CD4-positive, alpha-beta T cell treated with Interleukin-21 for 1 hour (primary cell): ENCODE results near the gene POLR2E.
"Not testable (repeated sequence)": the region's sequence is repeated elsewhere in the genome, so short reads cannot be mapped to it uniquely, and the experiment has no call there.

Experiments
- DNase-seq: peaks from one replicate; pipeline ENCODE4 v3.0.0-alpha.2; 2020

POLR2E gene

DNA sequence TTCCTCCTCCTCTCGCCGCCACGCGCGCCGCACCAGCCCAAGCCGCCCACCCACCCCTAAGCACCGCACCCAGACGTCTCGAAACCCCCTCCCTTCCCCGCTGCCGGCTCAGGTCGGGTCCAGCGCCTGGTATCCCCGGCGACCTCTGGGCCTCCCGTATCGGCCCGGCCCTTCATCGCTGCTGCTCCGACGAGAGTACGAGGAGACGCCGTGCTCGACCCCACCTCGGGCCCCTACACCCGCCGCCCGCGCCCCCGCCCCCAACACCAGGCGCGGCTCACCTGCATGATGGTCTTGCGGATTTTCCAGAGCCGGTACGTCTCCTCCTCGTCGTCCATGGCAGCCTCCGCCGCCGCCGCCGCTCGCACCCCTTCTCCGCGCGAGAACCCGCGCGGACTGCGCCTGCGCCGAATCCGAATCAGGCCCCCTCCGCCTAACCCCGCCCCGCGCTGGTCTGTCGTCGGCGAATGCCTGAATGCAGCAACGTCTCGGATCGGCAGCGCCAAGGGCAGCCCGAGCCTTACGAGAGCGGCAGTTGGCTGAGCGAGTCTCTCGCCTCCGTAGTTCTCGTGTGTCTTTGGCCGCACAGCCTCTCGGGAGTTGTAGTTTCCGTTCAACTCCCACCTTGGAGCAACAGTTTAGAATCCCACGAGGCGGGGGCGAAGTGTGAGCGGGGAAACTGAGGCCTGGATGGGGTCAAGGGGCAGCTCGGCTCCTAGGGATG, at the start of gene POLR2E:
POLR2E (minus strand) TSS at position 398 of the 724 bp plus-strand sequence; CDS start at position 338, 60 bp downstream.
- peak; percentile 98 for DNase-seq

DNA sequence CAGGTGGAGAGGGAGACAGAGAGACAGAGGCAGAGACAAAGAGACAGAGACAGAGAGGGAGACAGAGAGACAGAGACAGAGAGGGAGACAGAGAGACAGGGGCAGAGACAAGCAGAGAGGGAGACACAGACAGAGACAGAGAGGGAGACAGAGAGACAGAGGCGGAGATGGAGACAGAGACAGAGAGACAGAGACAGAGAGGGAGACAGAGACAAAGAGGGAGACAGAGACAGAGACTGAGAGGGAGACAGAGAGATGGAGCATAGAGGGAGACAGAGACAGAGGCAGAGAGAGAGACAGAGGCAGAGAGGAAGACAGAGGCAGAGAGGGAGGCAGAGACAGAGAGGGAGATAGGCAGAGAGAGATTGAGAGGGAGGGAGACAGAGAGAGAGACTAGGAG, 49.6 kb upstream of the POLR2E start:
- DNase-seq = no peak

DNA sequence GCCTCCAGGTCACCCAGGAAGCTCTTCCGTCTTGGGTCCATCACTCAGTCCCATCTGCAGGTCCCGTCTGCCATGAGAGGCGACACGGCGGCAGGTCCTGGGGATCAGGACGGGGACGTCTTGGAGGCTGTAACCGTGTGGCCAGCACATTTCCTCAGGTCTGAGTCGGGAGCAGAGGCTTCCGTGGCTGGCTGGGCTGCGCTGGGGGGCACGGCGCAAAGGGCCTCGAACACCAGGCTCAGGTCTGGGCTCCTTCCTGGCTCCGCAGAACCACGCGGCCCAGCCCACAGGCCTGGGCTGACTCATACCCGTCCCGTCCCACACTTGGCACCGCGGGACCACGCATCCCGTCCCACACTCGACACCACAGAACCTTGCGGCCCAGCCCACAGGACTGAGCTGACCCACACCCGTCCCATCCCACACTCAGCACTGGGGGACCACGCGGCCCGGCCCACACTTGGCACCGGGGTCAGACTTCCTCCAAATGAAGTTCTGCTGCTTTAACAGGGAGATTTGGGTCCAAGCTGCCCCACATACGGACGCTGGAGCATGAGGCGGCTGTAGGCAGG, 48.7 kb upstream of the POLR2E start:
- no peak for DNase-seq

DNA sequence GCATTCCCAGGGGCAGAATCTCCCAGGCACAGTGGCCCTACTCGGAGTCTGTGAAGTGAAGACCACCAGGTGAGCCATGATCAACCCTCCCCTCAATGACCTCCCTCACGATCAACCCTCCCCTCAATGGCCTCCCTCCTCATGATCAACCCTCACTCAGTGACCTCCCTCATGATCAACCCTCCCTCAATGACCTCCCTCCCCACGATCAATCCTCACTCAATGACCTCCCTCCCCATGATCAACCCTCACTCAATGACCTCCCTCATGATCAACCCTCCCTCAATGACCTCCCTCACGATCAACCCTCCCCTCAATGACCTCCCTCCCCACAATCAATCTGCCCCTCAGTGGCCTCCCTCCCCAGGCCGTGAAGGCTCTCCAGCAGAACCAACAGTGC, 46.8 kb upstream of the POLR2E start:
- no peak for DNase-seq

DNA sequence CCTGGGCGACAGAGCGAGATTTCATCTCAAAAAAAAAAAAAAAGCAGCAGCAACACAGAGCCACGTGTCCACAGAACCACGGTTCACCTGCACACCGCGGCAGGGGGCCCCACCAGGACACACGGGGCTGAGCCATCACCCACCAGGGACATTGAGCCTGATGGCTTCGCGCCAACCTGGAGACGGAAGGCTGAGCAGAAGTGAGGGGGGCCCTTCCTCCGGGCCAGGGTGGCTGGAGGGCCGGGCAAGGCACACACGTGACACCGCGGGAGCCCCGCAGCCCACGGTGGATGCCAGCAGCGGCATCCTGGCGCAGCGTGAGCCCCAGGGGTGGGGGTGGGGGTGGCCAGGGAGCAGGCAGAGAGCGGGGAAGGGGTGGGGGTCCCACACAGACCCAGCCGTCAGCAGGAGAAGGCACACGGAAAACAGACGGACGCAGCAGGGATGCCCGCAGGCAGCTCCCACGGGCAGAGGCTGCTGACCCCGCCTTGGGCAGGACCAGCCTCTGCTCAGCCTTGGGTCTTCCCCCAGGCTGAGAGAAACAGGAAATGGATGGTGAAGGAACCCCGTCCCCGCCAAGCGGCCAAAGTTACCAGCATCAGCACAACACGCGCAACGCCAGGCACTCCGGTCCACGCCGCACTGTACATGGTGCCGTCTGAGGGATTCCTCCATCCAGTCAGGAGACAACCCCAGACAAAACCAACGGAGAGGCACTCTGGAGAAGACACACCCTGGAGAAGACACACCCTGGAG, 45.3 kb upstream of the POLR2E start:
- DNase-seq = no peak

DNA sequence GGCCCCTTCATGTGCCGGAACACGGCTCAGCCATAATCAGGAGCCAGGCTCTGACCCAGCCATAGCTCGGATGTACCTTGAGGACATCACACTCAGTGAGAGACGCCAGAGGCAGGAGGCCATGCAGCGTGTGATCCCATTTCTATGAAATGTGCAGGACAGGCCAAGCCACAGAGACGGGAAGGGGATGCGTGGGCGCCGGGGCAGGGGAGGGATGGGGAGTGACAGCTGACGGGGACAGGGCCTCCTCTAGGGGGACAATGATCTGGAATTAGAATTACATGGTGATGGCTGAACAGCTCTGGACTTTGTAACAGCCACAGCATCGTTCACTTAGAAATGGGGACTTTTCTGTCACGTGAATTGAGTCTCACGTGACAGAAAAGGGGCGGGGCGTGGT, 44.0 kb upstream of the POLR2E start:
- no peak for DNase-seq

DNA sequence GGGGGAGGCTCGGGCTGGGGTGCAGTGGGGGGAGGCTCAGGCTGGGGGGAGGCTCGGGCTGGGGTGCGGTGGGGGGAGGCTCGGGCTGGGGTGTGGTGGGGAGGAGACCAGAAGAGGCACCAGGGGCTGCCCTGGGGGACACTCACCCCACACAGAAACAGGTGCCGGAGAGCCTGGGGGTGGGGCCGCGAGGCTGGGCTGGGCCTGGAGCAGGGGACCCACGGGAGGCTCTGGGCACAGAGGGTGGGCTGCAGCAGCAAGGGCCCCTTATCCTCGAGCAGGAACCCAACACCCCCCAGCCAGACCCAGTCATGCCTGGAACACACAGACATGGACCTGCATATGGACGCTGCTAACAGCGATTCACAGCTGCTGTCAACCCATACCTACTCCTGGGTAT, 42.9 kb upstream of the POLR2E start:
- DNase-seq = no peak

DNA sequence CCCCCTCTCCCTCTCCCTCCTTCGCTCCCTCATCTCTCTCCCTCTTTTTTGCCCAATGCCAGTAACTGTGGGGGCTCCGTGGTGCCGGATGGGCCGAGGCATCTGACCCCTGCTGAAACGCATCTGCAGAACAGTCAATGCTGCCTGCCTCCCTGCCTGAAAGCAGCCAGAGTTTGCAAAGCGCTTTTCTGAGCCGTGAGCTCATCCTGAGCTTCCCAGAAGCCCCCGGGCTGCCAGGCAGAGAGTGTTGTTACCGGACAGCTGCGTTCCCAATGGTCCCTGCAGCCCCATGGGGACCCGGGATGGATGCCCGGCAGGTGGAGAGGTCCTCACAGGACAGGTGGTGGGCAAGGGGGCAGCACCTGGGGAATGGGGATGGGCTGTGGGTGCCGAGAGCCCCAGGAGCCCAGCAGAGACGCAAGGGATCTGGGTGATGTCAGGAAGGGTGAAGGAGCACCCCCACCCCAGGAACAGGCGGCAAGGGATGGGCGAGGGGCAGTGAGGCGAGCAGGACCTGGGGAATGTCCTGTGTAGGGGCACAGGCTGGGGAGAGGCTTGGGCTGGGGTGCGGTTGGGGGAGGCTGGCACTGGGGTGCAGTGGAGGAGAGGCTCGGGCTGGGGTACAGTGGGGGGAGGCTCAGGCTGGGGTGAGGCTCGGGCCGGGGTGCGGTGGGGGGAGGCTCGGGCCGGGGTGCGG, 41.6 kb upstream of the POLR2E start:
- no peak for DNase-seq

DNA sequence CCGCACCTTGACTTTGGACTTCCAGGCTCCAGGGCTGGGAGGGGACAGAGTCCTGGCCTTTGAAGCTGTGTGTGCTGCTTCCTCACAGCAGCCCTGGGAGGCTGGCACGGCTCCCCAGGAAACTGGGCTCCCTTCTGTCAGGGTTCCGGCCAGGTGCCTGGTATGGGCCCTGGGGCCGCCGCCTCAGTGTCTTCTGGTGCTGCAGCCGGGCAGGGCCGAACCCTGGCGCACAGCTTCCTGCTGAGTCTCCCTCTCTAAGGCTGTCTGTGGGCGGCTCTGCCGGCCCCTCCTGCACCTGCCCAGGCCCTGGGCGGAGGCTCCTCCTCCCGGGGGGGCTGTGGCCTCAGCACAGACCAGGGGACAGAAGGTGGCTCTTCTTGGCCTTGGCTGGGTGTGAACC, 41.0 kb upstream of the POLR2E start:
- no peak for DNase-seq

DNA sequence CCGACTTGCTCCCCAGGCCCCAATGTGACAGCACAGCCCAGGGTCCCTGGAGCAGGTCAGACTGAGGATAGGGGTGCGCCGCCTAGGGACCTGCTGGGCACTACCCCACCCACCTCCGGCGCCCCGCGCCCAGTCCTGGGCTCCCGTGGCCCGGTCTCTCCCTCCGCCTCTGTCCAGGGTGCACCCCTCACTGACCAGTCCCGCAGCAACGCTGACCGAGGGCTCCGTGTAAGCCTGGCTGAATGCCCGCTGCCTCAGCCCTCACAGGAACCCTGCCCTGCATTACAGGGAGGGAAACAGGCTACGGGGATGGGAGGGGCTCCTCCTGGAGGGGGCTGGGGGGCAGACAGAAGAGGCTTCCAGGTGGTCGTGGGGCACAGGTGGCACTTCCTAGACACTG, 40.3 kb upstream of the POLR2E start:
- DNase-seq = no peak

DNA sequence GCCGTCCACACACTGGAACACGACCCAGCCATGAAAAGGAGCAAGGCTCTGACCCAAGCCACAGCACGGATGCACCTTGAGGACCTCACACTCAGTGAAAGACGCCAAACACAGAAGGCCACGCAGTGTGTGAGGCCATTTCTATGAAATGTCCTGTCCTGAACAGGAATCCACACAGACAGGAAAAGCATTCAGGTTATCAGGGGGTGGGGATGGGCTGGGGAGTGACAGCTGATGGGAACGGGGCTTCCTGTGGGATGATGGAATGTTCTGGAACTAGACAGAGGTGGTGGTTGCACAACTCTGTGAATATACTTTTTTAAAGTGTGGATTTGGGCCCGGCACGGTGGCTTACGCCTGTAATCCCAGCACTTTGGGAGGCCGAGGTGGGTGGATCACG, 39.3 kb upstream of the POLR2E start:
- DNase-seq = no peak

DNA sequence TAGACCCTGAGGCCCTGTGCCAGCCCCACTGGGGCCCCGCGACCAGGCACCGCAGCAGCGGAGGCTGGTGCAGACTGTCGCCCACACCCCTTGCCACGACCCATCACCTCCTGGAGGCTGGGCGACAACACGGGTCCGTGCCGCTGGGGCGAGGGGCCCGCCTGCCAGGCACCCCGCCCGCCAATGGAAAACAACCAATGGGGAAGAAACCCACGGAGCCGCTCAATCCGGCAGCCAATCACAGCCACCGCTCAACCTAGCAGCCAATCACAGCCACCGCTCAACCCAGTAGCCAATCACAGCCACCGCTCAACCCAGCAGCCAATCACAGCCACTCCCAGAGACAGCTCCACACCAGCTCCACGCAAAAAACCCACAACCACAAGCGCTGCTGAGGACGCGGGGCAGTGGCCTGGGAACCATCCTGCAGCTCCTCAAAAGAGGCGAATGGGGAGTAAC, 38.3 kb upstream of the POLR2E start:
- peak; percentile 92 for DNase-seq

DNA sequence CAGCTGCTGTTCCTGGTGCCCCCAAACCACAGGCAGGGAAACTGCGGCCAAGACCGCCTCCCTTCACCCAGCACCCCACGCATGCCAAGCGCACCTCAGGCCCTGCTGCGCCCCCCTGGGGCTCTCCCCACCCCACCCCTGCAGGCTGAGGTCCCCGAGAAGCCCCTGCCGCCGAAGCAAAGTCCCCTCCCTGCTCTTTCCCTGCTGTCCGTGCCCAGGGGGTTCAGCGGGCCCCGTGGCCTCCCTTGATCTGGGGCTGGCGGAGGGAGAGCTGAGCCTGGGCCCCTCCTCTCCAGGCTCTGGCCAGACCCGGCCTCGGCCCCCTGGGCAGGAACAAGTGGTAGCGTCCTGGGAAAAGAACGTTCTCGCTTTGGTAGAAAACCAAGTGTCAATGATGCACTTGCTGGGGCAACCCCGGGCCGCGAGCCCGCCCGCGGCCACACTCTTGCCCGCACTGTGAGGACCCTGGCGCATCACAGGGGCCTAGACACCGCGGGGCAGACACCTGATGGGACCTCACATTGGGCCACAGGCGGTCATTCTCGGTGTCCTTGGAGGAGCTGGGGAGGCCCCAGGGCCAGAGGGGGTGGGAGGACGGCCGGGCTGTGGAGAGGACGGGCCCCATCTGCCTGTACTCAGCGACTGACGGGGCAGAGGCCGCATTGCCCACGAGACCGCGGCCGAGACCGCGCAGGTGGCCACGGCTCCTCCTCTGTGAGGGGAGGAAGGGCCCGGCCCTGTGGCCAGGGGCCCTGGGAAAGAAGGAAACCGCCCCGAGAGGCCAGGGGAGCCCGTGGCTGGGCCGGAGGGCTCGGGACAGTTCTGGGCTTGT, 37.6 kb upstream of the POLR2E start:
- DNase-seq = peak; percentile 64

DNA sequence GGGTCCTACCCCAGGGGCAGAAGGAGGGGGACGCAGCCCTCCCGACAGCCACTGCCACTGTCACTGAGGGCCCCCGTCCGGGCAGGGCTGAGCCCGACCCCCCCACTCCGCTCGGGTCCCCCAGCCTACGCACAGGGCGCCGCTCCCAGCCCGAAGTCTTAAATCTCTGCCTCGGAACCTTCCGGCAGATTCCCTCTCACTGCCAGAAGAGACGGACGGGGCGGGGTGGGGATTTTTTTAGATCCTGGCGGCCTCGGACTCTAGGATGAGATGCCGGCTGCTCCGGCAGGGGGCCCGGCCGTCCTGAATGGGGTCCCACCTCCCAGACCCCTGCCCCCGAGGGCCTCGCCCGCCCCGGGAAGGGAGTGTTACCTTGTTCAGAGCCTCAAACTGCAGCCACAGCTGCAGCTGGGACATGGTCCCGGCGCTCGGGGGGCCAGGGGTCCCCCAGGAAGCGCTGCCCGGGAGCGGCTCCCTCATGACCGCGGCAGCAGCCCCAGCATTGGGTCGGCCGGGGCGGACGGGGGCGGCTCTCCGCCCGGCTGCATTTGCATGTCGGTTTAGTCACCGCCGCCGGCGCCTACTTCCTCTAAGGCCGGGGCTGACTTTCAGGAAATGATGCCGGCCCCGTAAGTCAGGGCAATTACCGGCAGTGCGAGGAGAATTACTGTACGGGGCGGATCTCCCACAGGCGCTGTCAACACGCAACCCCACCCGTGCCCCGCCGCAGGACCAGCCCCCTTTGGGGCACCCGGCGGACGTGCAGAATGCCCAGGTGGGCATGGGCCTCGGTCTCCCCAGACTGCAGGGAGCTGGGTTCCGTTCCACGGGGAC, 36.8 kb upstream of the POLR2E start:
- peak; percentile 96 for DNase-seq

DNA sequence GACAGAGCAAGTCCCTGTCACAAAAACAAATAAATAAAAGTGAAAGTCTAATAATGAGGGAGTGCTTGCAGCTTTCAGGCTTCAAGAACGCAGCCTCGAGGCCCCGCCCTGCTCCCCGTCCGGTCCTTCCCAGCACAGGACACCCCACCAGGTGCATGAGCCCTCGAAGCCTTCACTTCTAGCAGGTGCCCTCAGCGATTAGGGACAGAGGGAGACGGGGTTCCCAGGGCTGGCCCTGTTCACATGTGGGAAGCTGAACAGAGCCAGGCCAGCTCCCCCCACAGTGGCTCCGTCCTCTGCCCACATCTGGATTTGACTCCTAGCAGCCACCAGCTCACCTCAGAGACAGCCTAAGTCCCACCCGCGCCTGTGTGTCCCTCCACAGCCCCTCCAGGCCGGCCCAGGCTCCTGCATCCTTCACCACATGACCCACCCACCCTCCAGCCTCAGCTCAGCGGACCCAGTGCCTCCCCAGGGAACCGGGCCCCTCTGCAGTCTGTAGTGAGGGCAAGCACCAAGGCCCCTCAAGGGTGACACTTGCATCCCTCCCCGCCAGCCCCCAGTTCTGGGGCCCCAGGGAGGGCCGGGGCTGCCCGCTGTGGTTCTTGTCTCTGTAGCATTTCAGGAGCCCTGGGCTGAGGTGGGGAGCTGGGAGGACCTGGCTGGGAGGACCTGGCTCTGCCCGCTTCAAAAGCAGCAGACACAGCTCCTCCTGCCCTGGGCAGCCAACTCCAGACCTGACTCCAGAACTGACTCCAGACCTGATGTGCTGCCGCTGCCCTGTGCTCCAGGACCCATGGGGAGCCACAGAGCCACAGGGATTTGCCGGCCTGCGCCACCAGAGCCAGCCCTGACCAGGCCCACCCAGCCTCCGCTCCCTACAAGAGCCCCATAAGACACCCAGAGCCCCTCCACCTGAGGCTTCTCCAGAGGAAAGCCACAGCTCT, 35.9 kb upstream of the POLR2E start:
- DNase-seq = peak; percentile 81

DNA sequence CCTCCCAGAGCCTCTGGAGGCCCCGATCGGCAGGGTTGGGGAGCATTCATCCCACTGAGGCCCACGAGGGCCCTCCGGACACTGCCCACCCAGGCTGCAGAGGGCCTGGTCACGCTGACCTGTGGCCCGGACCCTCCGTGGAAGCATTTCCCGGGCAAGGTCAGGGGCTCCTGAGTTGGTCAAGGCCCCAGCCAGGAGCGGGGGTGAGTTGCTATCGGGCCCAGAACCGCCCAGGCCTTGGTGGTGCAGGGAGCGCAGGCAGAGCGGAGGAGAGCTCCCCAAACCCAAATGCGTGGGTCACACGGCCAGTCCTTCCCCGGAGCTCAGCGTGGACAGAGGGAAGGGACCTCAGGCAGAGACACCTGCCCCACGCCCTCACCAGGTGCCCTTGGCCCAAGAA, 34.4 kb upstream of the POLR2E start:
- no peak for DNase-seq

DNA sequence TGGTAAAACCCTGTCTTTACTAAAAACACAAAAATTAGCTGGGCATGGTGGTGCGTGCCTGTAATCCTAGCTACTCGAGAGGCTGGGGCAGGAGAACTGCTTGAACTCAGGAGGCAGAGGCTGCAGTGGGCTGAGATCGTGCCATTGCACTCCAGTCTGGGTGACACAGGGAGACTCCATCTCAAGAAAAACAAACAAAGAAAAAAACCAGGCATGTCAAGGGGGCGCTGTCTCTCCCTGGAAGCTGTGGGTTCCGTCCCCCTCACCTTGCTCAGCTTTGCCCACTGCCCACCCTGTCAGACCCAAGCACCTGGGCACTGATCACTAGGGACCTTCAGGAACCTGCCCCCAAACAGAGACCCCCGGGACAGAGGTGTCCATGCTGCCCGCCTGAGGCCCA, 33.9 kb upstream of the POLR2E start:
- not testable (repeated sequence) for DNase-seq

DNA sequence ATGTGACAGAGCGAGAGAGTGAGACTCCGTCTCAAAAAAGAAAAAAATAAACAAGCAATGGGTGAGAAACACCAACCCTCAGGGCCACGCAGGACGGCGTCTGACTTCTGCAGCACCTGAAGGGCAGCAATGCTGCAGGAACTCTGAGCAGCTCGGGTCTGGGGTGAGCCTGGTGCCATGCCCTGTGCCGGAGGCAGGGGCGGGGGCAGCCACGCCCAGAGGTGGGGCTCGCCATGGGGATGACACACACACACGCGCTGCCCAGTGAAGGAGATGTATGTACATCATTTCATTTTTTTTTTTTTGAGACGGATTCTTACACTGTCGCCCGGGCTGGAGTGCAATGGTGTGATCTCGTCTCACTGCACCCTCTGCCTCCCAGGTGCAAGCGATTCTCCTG, 32.9 kb upstream of the POLR2E start:
- DNase-seq = no peak

DNA sequence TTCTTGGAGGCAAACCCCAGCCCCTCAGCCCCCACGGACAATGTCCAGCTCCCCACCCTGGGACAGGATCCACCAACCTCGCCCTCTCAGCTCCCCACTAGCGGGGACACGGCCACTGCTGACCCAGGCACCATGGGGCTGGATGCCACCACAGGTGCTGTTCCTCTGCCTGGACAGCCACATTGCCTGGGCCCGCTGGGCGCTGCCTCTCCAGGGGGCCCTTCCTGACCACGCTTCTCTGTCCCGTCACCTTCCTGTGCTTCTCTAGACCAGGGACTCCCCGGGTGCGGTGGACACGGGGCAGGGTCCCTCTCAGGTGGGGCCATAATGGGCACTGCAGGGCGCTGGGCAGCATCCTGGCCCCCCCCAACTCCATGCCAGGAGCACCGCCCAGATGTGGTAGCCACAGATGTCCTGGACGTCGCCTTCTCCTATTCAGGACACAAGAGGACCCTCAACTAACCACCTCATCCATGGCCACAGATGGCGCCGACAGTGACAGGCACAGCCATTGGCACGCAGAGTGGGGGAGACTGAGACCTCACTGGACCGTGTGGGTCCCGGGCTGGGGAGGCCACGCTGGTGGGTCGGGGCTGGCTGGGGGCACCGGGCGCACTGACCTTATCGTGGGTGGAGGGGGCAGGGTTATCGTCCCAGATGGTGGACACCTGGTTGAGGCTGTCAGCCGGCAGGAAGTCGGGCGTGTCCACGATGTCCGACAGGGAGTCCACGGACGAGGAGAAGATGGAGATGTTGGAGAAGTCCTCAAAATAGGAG, 32.0 kb upstream of the POLR2E start:
- DNase-seq = no peak
